Neural crest cell (in vitro differentiated cells): ENCODE data around the gene PRCC. TPM values are rescaled to one million over a fixed set of nuclear protein-coding genes. Genes with fewer than 3 reads are reported as not detected.
A peak's percentile ranks its signal among the peaks of the same experiment; 100 is the strongest.

ENCODE experiments used
- DNase-seq: peaks from one replicate; pipeline ENCODE4 v3.0.0; 2021; ENCODE audit warnings: low read depth, mixed read lengths, low spot score
- H3K27ac Mint-ChIP-seq: one replicate; pipeline ENCODE4 v1.8.0; 2021; ENCODE audit warnings: mild to moderate bottlenecking, mixed read lengths; ENCODE audit not compliant: unreplicated experiment
- H3K27me3 Mint-ChIP-seq: 2 replicates; pipeline ENCODE4 v1.8.0; 2021; ENCODE audit warnings: low read depth, mild to moderate bottlenecking, mixed read lengths
- H3K36me3 Mint-ChIP-seq: 2 replicates; pipeline ENCODE4 v1.8.0; 2021; ENCODE audit warnings: low read depth, mild to moderate bottlenecking, mixed read lengths
- H3K4me1 Mint-ChIP-seq: 2 replicates; pipeline ENCODE4 v1.8.0; 2021; ENCODE audit warnings: mixed read lengths
- H3K4me3 Mint-ChIP-seq: one replicate; pipeline ENCODE4 v1.8.0; 2021; ENCODE audit warnings: mild to moderate bottlenecking, mixed read lengths
- H3K9me3 Mint-ChIP-seq: 2 replicates; pipeline ENCODE4 v1.8.0; 2021; ENCODE audit warnings: mixed read lengths
- long read RNA-seq: library from polyadenylated mRNA; unstranded; transcript quantifications from one replicate; pipeline ENCODE4 v2.0.0, GENCODE V29; 2020
- total RNA-seq: library from RNA; stranded (reverse); gene quantifications from 2 replicates; pipeline ENCODE4 v1.2.1, GENCODE V29; 2021
- TF ChIP-seq, protein P1 (sequence below): fragments of 200-600 bp; sonication (generic); conservative IDR thresholded peaks from 2 replicates; pipeline ENCODE4 v1.5.0; 2021; ENCODE audit warnings: antibody characterized with exemption, mild to moderate bottlenecking

Gene PRCC, protein sequence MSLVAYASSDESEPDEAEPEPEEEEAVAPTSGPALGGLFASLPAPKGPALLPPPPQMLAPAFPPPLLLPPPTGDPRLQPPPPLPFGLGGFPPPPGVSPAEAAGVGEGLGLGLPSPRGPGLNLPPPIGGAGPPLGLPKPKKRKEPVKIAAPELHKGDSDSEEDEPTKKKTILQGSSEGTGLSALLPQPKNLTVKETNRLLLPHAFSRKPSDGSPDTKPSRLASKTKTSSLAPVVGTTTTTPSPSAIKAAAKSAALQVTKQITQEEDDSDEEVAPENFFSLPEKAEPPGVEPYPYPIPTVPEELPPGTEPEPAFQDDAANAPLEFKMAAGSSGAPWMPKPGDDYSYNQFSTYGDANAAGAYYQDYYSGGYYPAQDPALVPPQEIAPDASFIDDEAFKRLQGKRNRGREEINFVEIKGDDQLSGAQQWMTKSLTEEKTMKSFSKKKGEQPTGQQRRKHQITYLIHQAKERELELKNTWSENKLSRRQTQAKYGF
- 99.8 and 102 TPM in 2 replicates for total RNA-seq
- long read RNA-seq, partial matches to known transcripts = 19 of 28 reads
- long read RNA-seq, other reads (novel, unspliced or antisense) = 5 of 28 reads

GRCh38 chr1:156767101-156767878 is at the start of gene PRCC:
TSS of gene PRCC (plus strand) at chr1:156767535. CDS start at chr1:156767772, 237 bp downstream.
- peak within 1 kb of the TSS; percentile 76 for H3K27ac Mint-ChIP-seq
- no peaks in the 10 kb centered on the region for H3K27me3 Mint-ChIP-seq
- no peaks in the 10 kb centered on the region for H3K9me3 Mint-ChIP-seq
- no peak within 1 kb of the TSS for H3K4me3 Mint-ChIP-seq
- H3K4me1 Mint-ChIP-seq = peaks cover 36% of the 10 kb centered on the region
- TF ChIP-seq, protein P1, sequence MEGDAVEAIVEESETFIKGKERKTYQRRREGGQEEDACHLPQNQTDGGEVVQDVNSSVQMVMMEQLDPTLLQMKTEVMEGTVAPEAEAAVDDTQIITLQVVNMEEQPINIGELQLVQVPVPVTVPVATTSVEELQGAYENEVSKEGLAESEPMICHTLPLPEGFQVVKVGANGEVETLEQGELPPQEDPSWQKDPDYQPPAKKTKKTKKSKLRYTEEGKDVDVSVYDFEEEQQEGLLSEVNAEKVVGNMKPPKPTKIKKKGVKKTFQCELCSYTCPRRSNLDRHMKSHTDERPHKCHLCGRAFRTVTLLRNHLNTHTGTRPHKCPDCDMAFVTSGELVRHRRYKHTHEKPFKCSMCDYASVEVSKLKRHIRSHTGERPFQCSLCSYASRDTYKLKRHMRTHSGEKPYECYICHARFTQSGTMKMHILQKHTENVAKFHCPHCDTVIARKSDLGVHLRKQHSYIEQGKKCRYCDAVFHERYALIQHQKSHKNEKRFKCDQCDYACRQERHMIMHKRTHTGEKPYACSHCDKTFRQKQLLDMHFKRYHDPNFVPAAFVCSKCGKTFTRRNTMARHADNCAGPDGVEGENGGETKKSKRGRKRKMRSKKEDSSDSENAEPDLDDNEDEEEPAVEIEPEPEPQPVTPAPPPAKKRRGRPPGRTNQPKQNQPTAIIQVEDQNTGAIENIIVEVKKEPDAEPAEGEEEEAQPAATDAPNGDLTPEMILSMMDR = no peak
- H3K36me3 Mint-ChIP-seq = peaks cover 3% of the 10 kb centered on the region
- DNase-seq = peak; percentile 88

- DNase-seq = no peak
- Mint-ChIP-seq H3K4me1 (peaks cover 16% of the 10 kb centered on the region), H3K9me3 (no peaks in the 10 kb centered on the region), H3K36me3 (peaks cover 8% of the 10 kb centered on the region), H3K27ac (no peak overlapping the region), H3K4me3 (no peak overlapping the region), H3K27me3 (no peaks in the 10 kb centered on the region)
- TF ChIP-seq, protein P1 = no peak
These were observed 46.2 kb upstream of the PRCC start for GRCh38 chr1:156721131-156721530.

- Mint-ChIP-seq H3K9me3 (no peaks in the 10 kb centered on the region), H3K27ac (no peak overlapping the region), H3K4me1 (peaks cover 16% of the 10 kb centered on the region), H3K36me3 (peaks cover 7% of the 10 kb centered on the region), H3K4me3 (no peak overlapping the region), H3K27me3 (no peaks in the 10 kb centered on the region)
- TF ChIP-seq, protein P1 = no peak
- DNase-seq = no peak
These were observed 45.8 kb upstream of the PRCC start for GRCh38 chr1:156721535-156721934.

DNA sequence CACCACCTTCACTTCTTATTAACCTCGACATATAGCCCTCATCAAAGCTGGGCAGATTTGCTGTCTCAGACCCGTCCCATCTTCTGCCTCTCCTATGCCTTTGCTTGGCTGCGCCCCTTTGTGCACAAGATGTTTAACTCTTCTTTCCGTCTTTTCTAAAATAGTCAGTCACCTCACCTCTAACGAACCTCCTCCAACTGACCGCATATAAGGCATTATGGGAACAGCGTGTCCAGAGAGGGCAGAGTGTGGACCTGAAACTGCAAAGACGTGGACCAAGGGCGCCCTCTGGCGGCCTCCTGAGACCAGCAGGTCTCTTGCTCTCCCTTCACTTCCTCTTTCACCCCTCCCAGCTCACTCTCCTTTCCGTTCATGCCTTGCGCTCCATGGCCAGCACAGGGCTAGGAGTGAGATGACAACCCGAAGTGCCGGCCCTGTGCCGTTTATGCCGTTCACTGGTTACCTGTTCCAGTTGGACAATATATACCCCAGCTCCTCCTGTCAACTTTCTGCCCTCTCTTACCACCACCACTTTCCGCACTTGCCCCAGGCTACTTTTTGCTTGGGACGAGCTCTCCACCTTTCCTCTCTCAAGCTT is 41.6 kb upstream of the PRCC start:
- peaks cover 7% of the 10 kb centered on the region for H3K36me3 Mint-ChIP-seq

More for the DNA sequence above, 41.6 kb upstream of the PRCC start:
- Mint-ChIP-seq H3K27ac (no peak overlapping the region), H3K27me3 (no peaks in the 10 kb centered on the region), H3K4me3 (no peak overlapping the region), H3K4me1 (peaks cover 23% of the 10 kb centered on the region), H3K9me3 (no peaks in the 10 kb centered on the region)
- TF ChIP-seq, protein P1 = peak; percentile 98
- peak; percentile 86 for DNase-seq
